GM12878 (cell line): Measurements from ENCODE around the gene PRKN. TPM values are rescaled to one million over a fixed set of nuclear protein-coding genes. Genes with fewer than 3 reads are reported as not detected.

Experiments used
- ATAC-seq: fragments of 200-7000 bp; cut with Tn5 transposase; 3 replicates; pipeline ENCODE4 v1.9.1; 2020; ENCODE audit warnings: mild to moderate bottlenecking, moderate library complexity
- BruUV-seq: library from RNA; stranded (reverse); fragments of 400-500 nt; replicated peaks from 2 replicates; lab custom pipeline; 2021; lab: Mats Ljungman, UMichigan
- CTCF ChIA-PET: fragments of 300-600 bp; sonication (Branson Sonifier 250); formaldehyde crosslinking; extraction: SDS; loops from one replicate; lab custom pipeline; 2021; ENCODE audit warnings: inconsistent platforms; lab: Yijun Ruan, JAX
- POLR2A ChIA-PET: fragments of 350-600 bp; formaldehyde crosslinking; extraction: SDS; loops from one replicate; lab custom pipeline; 2021; ENCODE audit warnings: inconsistent platforms; lab: Charles Lee
- RAD21 ChIA-PET: fragments of 300-600 bp; sonication (Branson Sonifier 250); formaldehyde crosslinking; loops from one replicate; lab custom pipeline; 2023; ENCODE audit warnings: antibody characterized with exemption; ENCODE audit not compliant: unreplicated experiment; lab: Charles Lee
- SMC1A ChIA-PET: fragments of 300-600 bp; sonication (Branson Sonifier 250); formaldehyde crosslinking; loops from one replicate; lab custom pipeline; 2023; ENCODE audit not compliant: unreplicated experiment, uncharacterized antibody; lab: Charles Lee
- DNase-seq: peaks from one replicate; pipeline ENCODE4 v3.0.0-alpha.2; 2011; ENCODE audit warnings: low read depth, low spot score
- FAIRE-seq: peaks from 3 replicates; lab custom pipeline; 2011; peaks lifted over from hg19 to GRCh38; lab: Jason Lieb, UNC
- H2AFZ ChIP-seq: 2 replicates; pipeline ENCODE4 v1.6.0; 2011; ENCODE audit warnings: low read depth, low read length, control low read depth; ENCODE audit not compliant: control insufficient read depth
- H3K27ac ChIP-seq: 2 replicates; pipeline ENCODE4 v1.5.1; 2011; ENCODE audit warnings: control low read depth; ENCODE audit not compliant: control insufficient read depth, insufficient read depth
- H3K27me3 ChIP-seq, 2 experiments: replicated peaks in 1 of 2; 2 replicates each; pipeline versions ENCODE4 v1.6.0 to v1.6.1; 2011; ENCODE audit warnings: low read length in 1 of 2; ENCODE audit not compliant: control insufficient read depth in 2 of 2, insufficient read depth in 2 of 2
- H3K36me3 ChIP-seq, 2 experiments: 2 replicates each; pipeline ENCODE4 v1.5.1; 2011; ENCODE audit warnings: low read length in 1 of 2; ENCODE audit not compliant: control insufficient read depth in 2 of 2, insufficient read depth in 2 of 2
- H3K4me1 ChIP-seq: 2 replicates; pipeline ENCODE4 v1.6.1; 2011; ENCODE audit warnings: mild to moderate bottlenecking, low read length, moderate library complexity, mixed read lengths; ENCODE audit not compliant: control insufficient read depth, insufficient read depth
- H3K4me2 ChIP-seq: 2 replicates; pipeline ENCODE4 v1.6.0; 2011; ENCODE audit warnings: control low read depth; ENCODE audit not compliant: control insufficient read depth, insufficient read depth
- H3K4me3 ChIP-seq: fragments of 200-600 bp; sonication (generic); 2 replicates; pipeline ENCODE4 v1.5.1; 2016
- H3K79me2 ChIP-seq: 2 replicates; pipeline ENCODE4 v1.6.0; 2011; ENCODE audit warnings: low read length; ENCODE audit not compliant: control insufficient read depth, insufficient read depth
- H3K9ac ChIP-seq: 2 replicates; pipeline ENCODE4 v1.8.0; 2011; ENCODE audit warnings: low read length, control low read depth, mixed read lengths; ENCODE audit not compliant: control insufficient read depth, insufficient read depth
- H3K9me3 ChIP-seq: replicated peaks from 3 replicates; pipeline ENCODE4 v1.5.1; 2011; ENCODE audit warnings: mild to moderate bottlenecking, low read length; ENCODE audit not compliant: control insufficient read depth, insufficient read depth
- H4K20me1 ChIP-seq: 2 replicates; pipeline ENCODE4 v1.6.0; 2011; ENCODE audit not compliant: control insufficient read depth, insufficient read depth
- ATF2 ChIP-seq: IDR thresholded peaks from 2 replicates; pipeline ENCODE4 v1.6.1; 2012; ENCODE audit warnings: low read length, inconsistent platforms
- CTCF ChIP-seq, 3 experiments: IDR thresholded peaks in 2 of 3; conservative IDR thresholded peaks in 1 of 3; 2 replicates each; pipeline ENCODE4 v1.5.1; 2011; ENCODE audit warnings: low read depth in 3 of 3, low read length in 3 of 3, mild to moderate bottlenecking in 3 of 3, control low read depth in 2 of 3, moderate library complexity in 2 of 3, inconsistent platforms in 1 of 3, mixed read lengths in 1 of 3; ENCODE audit not compliant: control insufficient read depth in 2 of 3, insufficient read depth in 1 of 3; ENCODE audit errors: extremely low read depth in 1 of 3
- CUX1 ChIP-seq: IDR thresholded peaks from 2 replicates; pipeline ENCODE4 v1.6.1; 2012; ENCODE audit warnings: improper control_type of control experiment, low read depth, low read length; ENCODE audit not compliant: insufficient replicate concordance
- IKZF2 ChIP-seq, 2 experiments: fragments of 450-650 bp; IDR thresholded peaks; 2 replicates each; pipeline ENCODE4 v1.6.1; 2017; ENCODE audit warnings: mild to moderate bottlenecking in 2 of 2, moderate library complexity in 2 of 2
- NFXL1 ChIP-seq: fragments of 450-650 bp; IDR thresholded peaks from 2 replicates; pipeline ENCODE4 v1.6.1; 2017; ENCODE audit warnings: antibody characterized with exemption, mild to moderate bottlenecking, borderline replicate concordance
- NR2C1 ChIP-seq: fragments of 450-650 bp; IDR thresholded peaks from 2 replicates; pipeline ENCODE4 v1.6.1; 2017; ENCODE audit warnings: antibody characterized with exemption, mild to moderate bottlenecking, moderate library complexity
- SREBF2 ChIP-seq: IDR thresholded peaks from 2 replicates; pipeline ENCODE4 v1.6.1; 2012; ENCODE audit warnings: mild to moderate bottlenecking, low read length
- WGBS: methylation state at CpG from one replicate; pipeline ENCODE4 v1.1.6; 2016; ENCODE audit warnings: low lambda C conversion rate; ENCODE audit not compliant: insufficient replicate concordance, insufficient coverage; ENCODE audit errors: missing lambda C conversion rate; 5-methylcytosine and 5-hydroxymethylcytosine counted together
- in situ Hi-C: fragments of 300-500 bp; cut with MboI; formaldehyde crosslinking; loops from 9 replicates; pipeline ENCODE4 v1.14.3; 2018; ENCODE audit warnings: mixed read lengths
- intact Hi-C: fragments of 100-400 bp; cut with micrococcal nuclease; formaldehyde crosslinking; loops from one replicate; pipeline ENCODE4 v1.14.2; 2022; ENCODE audit not compliant: unreplicated experiment
- polyA plus RNA-seq, 11 experiments: library from polyadenylated mRNA; depleted of rRNA in 4 of 11; unstranded in 6 of 11; stranded (reverse) in 5 of 11; fragments of >200 nt; fragmentation: Nextera tagmentation in 4 of 11; fragmentation: Illumina TruSeq in 1 of 11; extraction: Ambion mirVana in 4 of 11; extraction: Trizol in 1 of 11; gene quantifications; 1 replicate in 1 of 11; 2 replicates in 10 of 11; pipeline versions ENCODE4 v1.2.1 to v1.2.3, GENCODE V29; 2011 to 2016; ENCODE audit warnings: inconsistent platforms in 2 of 11, missing spikeins in 2 of 11, low read depth in 1 of 11
- total RNA-seq, 4 experiments: library from RNA; depleted of rRNA in 3 of 4; stranded (reverse); fragments of >200 nt in 3 of 4; fragmentation: Illumina TruSeq in 1 of 4; extraction: Trizol in 1 of 4; gene quantifications; 2 replicates each; pipeline versions ENCODE4 v1.2.1 to v1.2.3, GENCODE V29; 2013 to 2021

PRKN gene
- total and polyA plus RNA-seq, 10 of the 15 experiments (the other 5 are each of a cell fraction or from before 2014, with no cell fraction given) = 0.06 to 0.09 TPM; not detected in 8

- no peaks in the 10 kb centered on the region for H4K20me1 ChIP-seq
- H3K4me3 ChIP-seq = no peak overlapping the region
- no peak overlapping the region for H3K9ac ChIP-seq
- CTCF ChIA-PET = no interaction called here
- no peak overlapping the region for H3K4me2 ChIP-seq
- H3K36me3 ChIP-seq = no peaks in the 10 kb centered on the region
- BruUV-seq = no TSS peak
- no peak overlapping the region for H3K27ac ChIP-seq
- no peak overlapping the region for H2AFZ ChIP-seq
- H3K9me3 ChIP-seq = no peaks in the 10 kb centered on the region
- intact Hi-C loops (no loop called here), in situ Hi-C loops (no loop called here)
- H3K79me2 ChIP-seq = no peaks in the 10 kb centered on the region
- SMC1A ChIA-PET = no interaction called here
- 64% methylated on average over 15 of the region's 15 CpGs for WGBS
- ATAC-seq (no peak), DNase-seq (no peak), FAIRE-seq (no peak)
- no peak for TF ChIP-seq IKZF2 (IDR thresholded peaks at IDR 0.05)
- TF ChIP-seq NR2C1 = no peak
- no peaks in the 10 kb centered on the region for H3K27me3 ChIP-seq
- no peaks in the 10 kb centered on the region for H3K4me1 ChIP-seq
- RAD21 ChIA-PET = no interaction called here
- POLR2A ChIA-PET = interaction anchor here (0.7 kb wide), 1 partner anchor 126 kb away, joined by 3 read pairs; no protein-coding TSS in a partner anchor
These were observed 845.3 kb downstream of the PRKN start for GRCh38 chr6:161882196-161882765.

DNA sequence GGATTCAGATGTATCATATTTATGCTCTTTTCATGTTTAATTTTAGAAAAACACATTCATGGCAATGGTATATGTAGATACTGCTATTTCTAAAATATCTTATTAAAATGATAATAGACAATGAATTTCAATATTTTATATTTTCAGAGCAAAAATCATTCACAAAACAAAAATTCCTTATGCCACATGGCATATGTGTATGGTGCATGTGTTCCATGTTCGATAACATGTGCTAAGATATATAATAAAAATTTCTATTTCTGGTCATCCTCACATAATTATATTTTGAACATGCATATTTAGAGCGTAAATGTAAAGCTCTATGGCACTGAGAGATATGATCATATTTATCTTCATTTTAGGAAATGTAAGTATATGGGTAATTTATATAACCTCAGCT, 847.5 kb downstream of the PRKN start:
- in situ Hi-C loops = no loop called here
- ChIA-PET SMC1A (interaction anchor here (0.5 kb wide), 1 partner anchor 118 kb away, joined by 3 read pairs; no protein-coding TSS in a partner anchor), RAD21 (no interaction called here), POLR2A (no interaction called here), CTCF (no interaction called here)
- no peak overlapping the region for H2AFZ ChIP-seq
- no peaks in the 10 kb centered on the region for H3K9me3 ChIP-seq
- intact Hi-C loops = no loop called here
- no peaks in the 10 kb centered on the region for H3K79me2 ChIP-seq
- no peak overlapping the region for H3K4me3 ChIP-seq
- H3K27me3 ChIP-seq = no peaks in the 10 kb centered on the region
- WGBS = 28% methylated on average over 2 of the region's 2 CpGs
- no peak overlapping the region for H3K4me2 ChIP-seq
- H3K36me3 ChIP-seq = no peaks in the 10 kb centered on the region
- no peak for ATAC-seq
- no peak for DNase-seq
- H3K4me1 ChIP-seq = no peaks in the 10 kb centered on the region
- no TSS peak for BruUV-seq
- TF ChIP-seq SREBF2 (no peak), ATF2 (no peak), NFXL1 (no peak), CTCF (IDR thresholded peaks at IDR 0.05 in 2 of 3, conservative IDR thresholded peaks at IDR 0.05 in 1 of 3; ENCODE audit: control insufficient read depth in 2 of 3, extremely low read depth in 1 of 3, insufficient read depth in 1 of 3, low read depth in 3 of 3, low read length in 3 of 3) (no peak), CUX1 (no peak)
- H3K27ac ChIP-seq = no peak overlapping the region
- no peak overlapping the region for H3K9ac ChIP-seq
- no peaks in the 10 kb centered on the region for H4K20me1 ChIP-seq
- FAIRE-seq = no peak
